OCI-LY7 (cell line): ENCODE results near the gene DGKG.

Source experiments
- EZH2phosphoT487 ChIP-seq: fragments of 200-600 bp; sonication (generic); IDR thresholded peaks from 2 replicates; pipeline ENCODE4 v1.6.1; 2018; ENCODE audit warnings: low read depth, borderline replicate concordance, mild to moderate bottlenecking, mixed run types, antibody characterized with exemption, low read length, moderate library complexity, mixed read lengths
- TF ChIP-seq, protein P1 (sequence below): fragments of 200-600 bp; sonication (generic); conservative IDR thresholded peaks from 2 replicates; pipeline ENCODE4 v1.5.1; 2014; ENCODE audit warnings: mild to moderate bottlenecking, antibody characterized with exemption, low read length, moderate library complexity, mixed read lengths

- TF ChIP-seq, protein P1, sequence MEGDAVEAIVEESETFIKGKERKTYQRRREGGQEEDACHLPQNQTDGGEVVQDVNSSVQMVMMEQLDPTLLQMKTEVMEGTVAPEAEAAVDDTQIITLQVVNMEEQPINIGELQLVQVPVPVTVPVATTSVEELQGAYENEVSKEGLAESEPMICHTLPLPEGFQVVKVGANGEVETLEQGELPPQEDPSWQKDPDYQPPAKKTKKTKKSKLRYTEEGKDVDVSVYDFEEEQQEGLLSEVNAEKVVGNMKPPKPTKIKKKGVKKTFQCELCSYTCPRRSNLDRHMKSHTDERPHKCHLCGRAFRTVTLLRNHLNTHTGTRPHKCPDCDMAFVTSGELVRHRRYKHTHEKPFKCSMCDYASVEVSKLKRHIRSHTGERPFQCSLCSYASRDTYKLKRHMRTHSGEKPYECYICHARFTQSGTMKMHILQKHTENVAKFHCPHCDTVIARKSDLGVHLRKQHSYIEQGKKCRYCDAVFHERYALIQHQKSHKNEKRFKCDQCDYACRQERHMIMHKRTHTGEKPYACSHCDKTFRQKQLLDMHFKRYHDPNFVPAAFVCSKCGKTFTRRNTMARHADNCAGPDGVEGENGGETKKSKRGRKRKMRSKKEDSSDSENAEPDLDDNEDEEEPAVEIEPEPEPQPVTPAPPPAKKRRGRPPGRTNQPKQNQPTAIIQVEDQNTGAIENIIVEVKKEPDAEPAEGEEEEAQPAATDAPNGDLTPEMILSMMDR: no peak
- no peak for TF ChIP-seq EZH2phosphoT487
These were observed 80.9 kb downstream of the DGKG start for GRCh38 chr3:186281176-186281575.
